Measurements from ENCODE around the gene SLC25A39.
"Not testable (repeated sequence)": the region's sequence is repeated elsewhere in the genome, so short reads cannot be mapped to it uniquely, and the experiment has no call there.

Gene SLC25A39

DNA sequence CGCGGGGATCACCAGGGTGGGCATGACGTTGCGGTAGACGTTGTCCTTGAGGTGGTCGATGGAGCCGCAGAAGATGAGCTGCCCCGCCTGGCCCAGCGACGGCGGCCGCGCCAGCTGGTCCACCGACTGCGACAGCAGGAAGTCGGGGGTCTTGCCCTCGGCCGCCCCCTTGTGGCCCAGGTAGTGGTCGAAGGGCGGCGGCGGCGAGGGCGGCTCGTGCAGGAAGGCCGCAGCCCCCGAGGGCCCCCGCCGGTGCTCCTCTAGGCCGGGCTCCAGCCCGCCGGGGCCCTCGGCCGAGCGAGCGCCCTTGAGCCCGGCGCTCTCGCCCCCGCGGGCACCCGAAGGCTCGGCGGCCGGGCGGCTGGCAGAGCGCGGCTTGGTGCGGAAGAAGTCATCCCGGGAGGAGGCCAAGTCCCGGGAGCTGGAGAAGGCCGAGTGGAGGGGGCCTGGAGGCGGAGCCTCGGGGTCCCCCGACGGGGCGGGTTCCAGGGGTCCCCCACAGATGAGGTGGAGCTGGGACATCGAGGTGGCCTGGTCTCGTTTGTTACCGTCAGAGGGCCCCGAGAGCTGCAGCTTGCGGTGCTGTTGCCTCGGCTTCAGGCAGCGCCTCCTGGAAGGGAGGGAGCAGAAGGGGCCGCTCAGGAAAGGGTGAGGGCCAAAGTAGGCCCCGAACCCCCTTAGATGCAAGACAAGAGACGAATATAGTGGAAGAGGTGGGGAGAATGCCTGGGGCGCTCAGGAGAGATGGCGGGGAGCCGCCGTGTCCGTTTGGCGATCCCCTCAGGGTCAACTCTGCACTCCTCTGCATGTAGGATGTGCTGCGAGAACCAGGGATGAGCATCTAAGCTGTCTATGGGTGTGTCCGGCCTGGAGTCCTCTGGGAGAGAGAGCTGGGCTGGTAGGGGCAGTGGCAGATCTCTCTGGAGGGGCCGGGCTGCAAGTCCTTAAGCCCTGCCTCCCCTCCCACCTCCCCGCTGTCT is 30.2 kb upstream of the SLC25A39 start:
- no peak for DNase-seq (ENCODE audit: low read depth)

DNA sequence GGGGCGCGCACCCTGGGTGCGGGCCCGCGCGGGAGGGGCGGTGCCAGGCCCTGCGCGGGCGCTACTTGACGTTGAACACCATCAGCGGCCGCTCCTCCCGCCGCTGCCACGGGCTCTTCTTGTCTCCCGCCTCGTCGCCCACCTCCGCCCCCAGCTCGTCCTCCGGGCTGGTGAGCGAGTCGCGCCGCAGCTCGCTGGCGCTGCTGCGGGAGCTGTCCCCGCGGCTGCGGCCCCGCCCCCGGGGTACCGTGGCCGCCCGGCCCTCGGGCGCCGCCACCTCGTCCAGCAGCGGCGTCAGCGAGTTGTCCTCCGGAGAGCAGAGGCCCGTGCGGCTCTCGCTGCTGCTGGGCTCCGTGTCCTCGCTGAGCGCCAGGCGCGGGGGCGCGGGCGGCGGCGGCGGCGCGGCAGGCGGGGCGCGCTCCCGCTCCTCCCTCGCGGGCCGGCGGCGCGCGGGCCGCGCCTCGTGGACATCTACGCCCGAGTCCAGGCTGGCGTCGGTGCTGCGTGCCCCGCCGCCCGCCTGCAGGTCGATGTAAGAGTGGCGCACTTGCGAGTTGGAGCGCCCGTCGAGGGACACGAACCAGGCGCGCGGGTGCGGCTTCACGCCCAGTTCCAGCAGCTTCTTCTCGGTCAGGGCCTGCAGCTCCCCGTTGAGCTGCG is 29.2 kb upstream of the SLC25A39 start:
- DNase-seq (ENCODE audit: low read depth): no peak

DNA sequence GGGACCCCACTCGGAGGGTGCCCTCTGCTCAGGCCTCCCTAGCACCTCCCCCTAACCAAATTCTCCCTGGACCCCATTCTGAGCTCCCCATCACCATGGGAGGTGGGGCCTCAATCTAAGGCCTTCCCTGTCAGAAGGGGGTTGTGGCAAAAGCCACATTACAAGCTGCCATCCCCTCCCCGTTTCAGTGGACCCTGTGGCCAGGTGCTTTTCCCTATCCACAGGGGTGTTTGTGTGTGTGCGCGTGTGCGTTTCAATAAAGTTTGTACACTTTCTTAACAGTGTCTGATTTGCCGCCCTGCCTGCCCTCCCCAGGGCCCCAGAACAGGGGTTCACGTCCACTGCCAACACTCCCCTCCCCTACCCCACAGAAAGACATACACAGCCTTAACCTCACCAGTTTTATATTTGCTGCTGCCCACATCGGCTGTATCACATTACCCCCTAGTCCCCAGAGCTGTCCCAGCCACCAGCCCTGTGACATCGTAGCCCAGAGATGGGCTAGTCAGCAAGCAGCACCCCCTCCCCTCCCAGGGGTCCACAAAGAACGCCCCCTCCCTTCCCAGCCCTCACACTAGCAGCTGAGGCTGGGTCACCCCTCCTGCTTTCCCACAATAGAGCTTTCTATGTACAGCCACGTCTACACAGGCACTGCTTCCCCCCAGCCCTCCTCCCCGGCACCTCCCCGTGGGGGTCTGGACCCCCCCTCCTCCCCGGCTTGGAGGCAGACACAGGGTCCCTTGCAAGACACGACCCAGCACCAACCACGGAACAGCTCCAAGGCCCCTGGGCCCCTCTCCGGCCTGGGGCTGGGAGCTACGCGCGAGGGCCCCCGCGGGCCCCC is 28.4 kb upstream of the SLC25A39 start:
- no peak for DNase-seq (ENCODE audit: low read depth)

DNA sequence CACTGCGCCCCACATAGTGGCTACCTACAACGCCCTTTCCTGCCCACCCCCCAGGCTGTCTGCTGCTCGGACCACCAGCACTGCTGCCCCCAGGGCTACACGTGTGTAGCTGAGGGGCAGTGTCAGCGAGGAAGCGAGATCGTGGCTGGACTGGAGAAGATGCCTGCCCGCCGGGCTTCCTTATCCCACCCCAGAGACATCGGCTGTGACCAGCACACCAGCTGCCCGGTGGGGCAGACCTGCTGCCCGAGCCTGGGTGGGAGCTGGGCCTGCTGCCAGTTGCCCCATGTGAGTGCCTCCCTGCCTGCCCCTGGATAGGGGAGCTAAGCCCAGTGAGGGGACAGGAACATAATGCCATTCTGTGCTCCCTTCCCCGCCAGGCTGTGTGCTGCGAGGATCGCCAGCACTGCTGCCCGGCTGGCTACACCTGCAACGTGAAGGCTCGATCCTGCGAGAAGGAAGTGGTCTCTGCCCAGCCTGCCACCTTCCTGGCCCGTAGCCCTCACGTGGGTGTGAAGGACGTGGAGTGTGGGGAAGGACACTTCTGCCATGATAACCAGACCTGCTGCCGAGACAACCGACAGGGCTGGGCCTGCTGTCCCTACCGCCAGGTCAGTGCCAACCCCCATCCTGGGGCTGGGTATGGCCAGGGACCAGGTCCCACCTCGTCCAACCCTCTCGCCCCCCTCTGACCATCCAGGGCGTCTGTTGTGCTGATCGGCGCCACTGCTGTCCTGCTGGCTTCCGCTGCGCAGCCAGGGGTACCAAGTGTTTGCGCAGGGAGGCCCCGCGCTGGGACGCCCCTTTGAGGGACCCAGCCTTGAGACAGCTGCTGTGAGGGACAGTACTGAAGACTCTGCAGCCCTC is 27.6 kb upstream of the SLC25A39 start:
- DNase-seq (ENCODE audit: low read depth): no peak

DNA sequence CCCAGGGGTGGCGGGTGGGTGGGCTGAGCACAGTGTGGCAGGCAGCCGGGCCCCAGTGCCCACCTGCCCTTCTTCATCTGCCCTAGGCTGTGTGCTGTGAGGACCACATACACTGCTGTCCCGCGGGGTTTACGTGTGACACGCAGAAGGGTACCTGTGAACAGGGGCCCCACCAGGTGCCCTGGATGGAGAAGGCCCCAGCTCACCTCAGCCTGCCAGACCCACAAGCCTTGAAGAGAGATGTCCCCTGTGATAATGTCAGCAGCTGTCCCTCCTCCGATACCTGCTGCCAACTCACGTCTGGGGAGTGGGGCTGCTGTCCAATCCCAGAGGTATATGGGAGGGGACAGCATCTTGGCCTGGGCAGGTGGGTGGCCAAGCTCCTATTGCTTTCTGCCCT is 26.8 kb upstream of the SLC25A39 start:
- no peak for DNase-seq (ENCODE audit: low read depth)

DNA sequence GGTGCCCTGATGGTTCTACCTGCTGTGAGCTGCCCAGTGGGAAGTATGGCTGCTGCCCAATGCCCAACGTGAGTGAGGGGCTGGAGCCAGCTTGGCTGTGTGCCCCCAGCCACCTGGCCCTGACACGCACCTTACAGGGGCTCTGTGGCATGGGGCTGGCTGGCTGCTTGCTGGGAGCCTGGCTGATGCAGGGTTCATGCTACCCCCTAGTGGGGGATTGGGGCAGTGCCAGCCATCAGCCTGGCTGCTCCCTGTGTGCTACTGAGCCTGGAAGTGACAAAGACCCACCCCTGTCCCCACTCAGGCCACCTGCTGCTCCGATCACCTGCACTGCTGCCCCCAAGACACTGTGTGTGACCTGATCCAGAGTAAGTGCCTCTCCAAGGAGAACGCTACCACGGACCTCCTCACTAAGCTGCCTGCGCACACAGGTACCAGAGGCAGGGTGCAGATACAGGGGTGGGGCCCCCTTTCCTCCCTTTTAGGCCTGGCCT is 26.2 kb upstream of the SLC25A39 start:
- no peak for DNase-seq (ENCODE audit: low read depth)

DNA sequence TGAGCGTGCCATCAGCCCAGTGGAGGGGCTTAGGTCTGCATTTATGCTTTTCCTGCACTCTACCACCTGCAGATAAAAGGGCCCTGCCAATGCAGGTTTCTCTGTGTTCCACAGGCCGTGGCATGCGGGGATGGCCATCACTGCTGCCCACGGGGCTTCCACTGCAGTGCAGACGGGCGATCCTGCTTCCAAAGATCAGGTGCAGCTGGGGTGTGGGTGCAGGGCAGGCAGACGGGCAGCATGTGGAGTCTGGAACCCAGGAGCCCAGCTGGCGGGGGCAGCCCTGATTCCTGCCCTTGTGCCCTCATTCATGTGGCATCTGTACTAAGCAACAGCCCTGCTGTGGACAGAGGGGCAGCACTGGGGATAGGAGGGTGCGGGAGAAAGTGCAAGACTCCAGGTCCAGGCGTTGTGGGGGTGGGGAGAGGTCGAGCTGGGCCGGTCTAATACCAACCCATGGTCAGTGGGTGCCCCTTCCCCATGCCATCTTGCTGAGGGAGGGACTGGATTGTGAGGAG is 25.0 kb upstream of the SLC25A39 start:
- DNase-seq (ENCODE audit: low read depth): no peak

DNA sequence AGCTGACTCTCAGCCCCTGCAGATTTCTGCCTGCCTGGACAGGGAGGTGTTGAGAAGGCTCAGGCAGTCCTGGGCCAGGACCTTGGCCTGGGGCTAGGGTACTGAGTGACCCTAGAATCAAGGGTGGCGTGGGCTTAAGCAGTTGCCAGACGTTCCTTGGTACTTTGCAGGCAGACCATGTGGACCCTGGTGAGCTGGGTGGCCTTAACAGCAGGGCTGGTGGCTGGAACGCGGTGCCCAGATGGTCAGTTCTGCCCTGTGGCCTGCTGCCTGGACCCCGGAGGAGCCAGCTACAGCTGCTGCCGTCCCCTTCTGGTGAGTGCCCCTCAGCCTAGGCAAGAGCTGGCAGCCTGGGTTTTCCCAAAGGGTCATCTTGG is 24.4 kb upstream of the SLC25A39 start:
- DNase-seq (ENCODE audit: low read depth): no peak

DNA sequence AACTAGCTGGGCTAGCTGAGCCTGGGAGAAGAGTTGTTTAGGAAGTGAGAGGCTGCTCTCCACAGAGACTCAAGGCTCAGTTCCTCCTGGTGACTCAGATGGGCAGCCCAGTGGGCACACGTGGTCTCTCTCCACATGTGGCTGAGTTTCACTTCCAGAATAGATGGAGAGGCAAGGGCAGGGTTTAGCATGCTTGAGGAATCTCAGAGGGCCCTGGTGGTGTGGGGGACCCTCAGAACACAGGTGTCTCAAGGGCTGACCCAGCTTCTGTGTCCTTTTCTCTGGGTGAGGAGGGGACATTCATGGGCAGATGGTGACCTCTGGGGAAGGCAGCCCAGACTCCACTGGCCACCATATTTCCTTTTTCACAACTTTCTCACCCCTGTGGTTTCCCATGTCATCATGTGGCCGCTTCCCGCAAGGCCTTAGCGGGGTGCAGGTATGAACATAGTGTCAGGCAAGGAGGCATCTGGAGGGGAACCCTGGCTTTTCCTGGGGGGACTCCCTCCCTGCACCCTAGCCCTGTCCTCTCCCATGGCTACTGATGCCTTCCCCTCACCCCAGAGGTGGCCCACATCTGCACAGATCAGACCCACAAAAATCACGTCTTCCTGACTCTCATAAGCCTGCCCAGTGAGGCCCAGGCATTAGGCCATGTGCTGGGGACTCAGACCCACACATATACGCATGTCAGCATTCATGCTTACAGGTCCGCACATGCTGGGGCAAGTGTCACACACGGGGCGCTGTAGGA is 23.8 kb upstream of the SLC25A39 start:
- DNase-seq (ENCODE audit: low read depth): no peak

DNA sequence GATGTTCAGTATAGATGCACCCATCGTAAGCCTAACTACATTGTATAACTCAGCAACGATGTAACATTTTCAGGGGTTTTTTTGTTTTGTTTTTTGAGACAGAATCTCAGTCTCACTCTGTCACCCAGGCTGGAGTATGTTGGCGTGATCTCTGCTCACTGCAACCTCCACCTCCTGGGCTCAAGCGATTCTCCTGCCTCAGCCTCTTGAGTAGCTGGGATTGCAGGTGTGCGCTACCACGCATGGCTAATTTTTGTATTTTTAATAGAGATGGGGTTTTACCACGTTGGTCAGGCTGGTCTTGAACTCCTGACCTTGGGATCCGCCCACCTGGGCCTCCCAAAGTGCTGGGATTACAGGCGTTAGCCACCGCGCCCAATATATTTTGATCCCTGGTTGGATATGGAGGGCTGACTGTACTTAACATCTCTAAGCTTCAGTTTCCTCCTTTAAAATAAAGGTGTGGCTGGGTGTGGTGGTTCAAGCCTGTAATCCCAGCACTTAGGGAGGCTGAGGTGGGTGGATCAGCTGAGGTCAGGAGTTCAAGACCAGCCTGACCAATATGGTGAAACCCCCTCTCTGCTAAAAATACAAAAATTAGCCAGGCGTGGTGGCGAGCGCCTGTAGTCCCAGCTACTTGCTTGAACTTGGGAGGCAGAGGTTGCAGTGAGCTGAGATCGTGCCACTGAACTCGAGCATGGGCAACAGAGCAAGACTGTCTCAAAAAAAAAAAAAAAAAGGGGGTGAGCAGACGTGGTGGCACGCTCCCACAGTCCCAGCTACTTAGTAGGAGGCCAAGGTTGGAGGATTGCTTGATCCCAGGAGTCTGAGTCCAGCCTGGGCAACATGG is 22.8 kb upstream of the SLC25A39 start:
- not testable (repeated sequence) for DNase-seq (ENCODE audit: low read depth)

DNA sequence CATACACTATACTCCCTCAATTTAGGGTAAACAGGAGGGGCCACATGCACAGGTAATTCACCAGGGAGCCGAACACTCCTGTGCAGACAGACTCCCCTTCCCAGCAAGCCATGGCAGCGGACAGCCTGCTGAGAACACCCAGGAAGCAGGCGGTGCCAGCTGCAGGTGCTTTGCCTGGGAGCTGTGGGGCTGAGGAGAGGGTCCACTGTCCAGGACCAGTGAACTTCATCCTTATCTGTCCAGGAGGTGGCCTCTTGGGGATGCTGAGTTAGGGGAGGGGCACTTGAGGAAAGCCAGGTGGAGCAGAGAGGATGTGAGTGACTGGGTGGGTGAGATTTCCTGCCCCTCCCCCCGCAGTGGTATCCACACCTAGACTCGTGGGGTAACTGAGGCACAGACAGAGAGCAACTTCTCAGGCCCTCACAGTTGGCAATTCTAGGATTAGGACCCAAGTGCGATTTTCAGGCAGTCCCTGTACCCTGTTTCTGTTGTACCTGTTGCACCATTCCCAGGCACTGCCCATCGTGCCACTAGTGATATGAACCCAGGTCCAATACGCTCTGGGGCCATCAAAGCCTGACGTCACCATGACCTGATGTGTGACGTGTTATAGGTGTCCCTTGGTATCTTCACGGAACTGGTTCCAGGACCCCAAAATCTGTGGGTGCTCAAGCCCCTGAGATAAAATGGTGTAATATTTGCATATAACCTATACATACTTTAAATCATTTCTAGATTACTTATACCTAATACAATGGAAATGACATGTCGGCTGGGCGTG is 21.6 kb upstream of the SLC25A39 start:
- no peak for DNase-seq (ENCODE audit: low read depth)

DNA sequence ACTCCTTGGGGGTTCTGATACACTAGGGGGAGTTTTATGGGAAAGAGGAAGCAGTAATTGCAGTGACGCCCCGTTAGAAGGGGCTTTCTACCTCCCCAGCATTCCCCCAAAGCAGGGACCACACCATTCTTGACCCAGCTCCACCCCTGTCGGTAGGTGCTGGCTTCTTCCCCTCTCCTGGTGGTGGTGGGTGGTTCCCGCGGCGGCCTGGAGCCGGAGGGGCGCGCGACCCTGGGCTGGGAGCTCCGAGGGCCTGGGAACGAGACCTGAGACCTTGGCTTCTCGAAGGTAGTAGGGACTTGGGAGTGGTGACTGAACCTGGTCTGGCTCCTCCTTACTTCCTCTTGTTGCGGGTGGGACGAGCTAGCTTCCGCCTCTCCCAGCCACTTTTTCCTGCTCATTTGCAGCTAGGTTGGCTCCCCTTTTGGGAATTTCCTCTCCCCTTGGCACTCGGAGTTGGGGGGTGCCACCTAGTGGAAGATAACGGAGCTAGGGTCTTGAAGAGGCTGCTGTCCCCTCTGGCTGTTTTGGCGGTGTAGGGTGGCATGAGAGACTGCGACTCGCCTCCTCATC is 20.9 kb upstream of the SLC25A39 start:
- DNase-seq (ENCODE audit: low read depth): no peak

DNA sequence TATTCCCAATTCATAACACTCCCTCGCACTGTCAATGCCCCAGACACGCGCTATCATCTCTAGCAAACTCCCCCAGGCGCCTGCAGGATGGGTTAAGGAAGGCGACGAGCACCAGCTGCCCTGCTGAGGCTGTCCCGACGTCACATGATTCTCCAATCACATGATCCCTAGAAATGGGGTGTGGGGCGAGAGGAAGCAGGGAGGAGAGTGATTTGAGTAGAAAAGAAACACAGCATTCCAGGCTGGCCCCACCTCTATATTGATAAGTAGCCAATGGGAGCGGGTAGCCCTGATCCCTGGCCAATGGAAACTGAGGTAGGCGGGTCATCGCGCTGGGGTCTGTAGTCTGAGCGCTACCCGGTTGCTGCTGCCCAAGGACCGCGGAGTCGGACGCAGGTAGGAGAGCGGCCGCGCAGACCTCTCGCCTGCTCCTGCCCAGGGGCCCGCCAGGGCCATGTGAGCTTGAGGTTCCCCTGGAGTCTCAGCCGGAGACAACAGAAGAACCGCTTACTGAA is 20.4 kb upstream of the SLC25A39 start, which contains the start of gene GRN:
GRN (plus strand) TSS at position 364 of the 515 bp plus-strand sequence. CDS start 3,863 bp downstream, outside the sequence.
- peak; percentile 92 for DNase-seq (ENCODE audit: low read depth)

DNA sequence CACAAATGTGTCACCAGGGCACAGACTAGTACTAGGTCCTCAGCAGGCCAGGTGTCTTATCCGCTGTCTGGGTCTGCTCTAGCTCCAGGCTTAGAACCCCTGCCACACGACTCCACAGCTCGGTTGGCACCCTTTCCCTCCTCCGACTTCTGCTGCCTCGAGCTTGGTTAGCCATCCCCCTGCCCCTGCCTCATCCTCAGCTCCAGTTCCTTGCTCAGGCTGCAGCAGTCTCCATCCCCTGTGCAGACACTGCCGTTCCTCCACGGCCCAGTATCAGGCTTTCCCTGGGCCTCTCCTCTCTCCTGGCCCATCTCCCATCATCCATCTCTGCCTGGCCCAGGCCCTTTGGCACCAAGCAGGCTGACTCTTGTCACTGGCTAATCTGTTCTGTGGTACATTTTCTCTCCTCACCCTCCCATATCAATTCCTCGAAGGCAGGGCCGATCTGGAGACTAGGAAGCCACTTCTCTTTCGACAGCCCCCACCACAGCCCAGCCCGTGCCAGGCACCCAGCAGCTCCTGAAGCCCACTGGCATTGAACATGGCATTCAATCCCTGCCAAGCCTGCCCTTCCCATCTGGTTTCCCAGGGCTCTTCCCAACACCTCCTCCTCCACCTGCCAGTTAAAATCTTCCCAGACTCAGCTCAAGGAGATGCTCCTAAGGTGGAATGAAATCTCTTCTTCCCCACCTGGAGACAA is 19.0 kb upstream of the SLC25A39 start:
- DNase-seq (ENCODE audit: low read depth): no peak

DNA sequence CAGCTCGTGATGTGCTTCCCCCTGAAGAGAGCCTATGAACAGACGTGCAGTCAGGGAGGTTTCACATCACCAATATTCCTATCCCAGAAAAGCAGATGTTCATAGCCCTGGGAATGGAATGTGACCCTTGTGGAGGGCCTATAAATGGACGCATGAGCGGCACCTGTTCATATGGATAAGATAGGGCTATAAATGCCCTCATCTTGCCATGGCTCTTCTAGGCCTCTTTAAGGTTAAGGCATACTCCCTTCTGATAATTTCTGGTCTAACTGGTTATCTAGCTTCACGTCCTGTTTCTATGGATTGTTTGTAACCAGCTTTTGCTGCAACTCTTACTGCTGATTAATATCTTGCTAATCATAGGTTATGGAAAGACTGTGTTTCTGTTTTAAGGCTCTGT is 15.9 kb upstream of the SLC25A39 start:
- DNase-seq (ENCODE audit: low read depth): not testable (repeated sequence)

DNA sequence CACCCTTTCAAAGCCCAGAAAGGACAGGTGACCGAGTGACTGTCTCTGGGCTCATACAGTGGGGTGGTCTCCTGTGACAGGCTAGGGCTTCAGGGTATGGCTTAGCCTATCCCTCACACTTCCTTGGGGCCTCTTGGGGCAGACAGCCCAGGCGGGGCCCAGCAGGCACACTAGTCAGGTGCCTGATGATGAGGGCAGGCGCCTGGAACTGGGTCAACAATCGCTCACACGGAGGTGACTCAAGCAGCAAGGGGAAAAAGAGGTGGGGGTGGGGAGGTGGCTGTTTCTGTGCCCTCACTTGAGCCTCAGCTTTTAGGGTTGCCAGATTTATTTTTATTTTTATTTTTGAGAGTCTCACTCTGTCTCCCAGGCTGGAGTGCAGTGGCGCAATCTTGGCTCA is 14.1 kb upstream of the SLC25A39 start:
- DNase-seq (ENCODE audit: low read depth): no peak

DNA sequence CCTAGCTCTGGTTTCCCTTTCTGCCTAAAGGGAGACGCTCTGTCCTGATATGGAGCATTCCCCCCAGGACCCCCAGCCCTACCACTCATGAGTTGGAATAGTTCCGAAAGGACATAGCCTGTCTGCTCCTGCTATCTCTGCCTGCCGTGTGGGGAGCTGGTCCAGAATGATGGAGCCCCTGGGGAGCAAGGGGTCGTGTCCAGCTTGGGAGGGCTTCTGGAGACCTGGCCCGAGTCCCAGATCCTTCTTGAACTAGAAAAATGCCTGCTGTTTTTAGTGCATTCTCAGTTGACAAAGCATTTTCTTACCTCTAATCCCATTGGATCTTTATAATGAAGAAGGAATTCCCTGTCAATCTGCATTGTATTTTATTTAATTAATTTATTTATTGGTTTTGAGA is 11.3 kb upstream of the SLC25A39 start:
- no peak for DNase-seq (ENCODE audit: low read depth)

All from HS-5 (cell line).